A549 treated with CORT108297 at 1 μM for 4 hours (cell line): ENCODE results near the gene FUT9. TPM values are rescaled to one million over a fixed set of nuclear protein-coding genes. Genes with fewer than 3 reads are reported as not detected.

ENCODE experiments used
- total RNA-seq: library from RNA; stranded (reverse); fragments of 200-300 nt; extraction: Qiagen RNA extraction; gene quantifications from 5 replicates; pipeline ENCODE4 v1.2.3, GENCODE V29; 2022

FUT9 gene
- total RNA-seq, result not detected in 5 replicates

GRCh38 chr6:96015518-96016333 lies at the start of gene FUT9:
Gene FUT9, plus strand, starts transcription at chr6:96015974. Its CDS starts 187,182 bp downstream, at chr6:96203156.

